SK-N-SH (cell line): ENCODE measurements around the gene LRCH4. TPM values are rescaled to one million over a fixed set of nuclear protein-coding genes. Genes with fewer than 3 reads are reported as not detected.

Source experiments
- CTCF ChIA-PET: fragments of 300-600, 350-600 bp; formaldehyde crosslinking; extraction: SDS; loops from one replicate; lab custom pipeline; 2021; lab: Yijun Ruan, JAX
- POLR2A ChIA-PET: fragments of 350-600 bp; sonication (Branson Sonifier 250); formaldehyde crosslinking; extraction: SDS; loops from one replicate; lab custom pipeline; 2020; ENCODE audit warnings: antibody characterized with exemption, inconsistent platforms; lab: Yijun Ruan, JAX
- DNase-seq: peaks from one replicate; pipeline ENCODE4 v3.0.0; 2012
- H2AFZ ChIP-seq: fragments of 200-600 bp; sonication (generic); 2 replicates; pipeline ENCODE4 v1.8.1; 2016; ENCODE audit warnings: antibody characterized with exemption, mild to moderate bottlenecking, low read depth
- H3F3A ChIP-seq: fragments of 200-600 bp; sonication (generic); replicated peaks from 2 replicates; pipeline ENCODE3; 2016; ENCODE audit warnings: antibody characterized with exemption, mild to moderate bottlenecking; ENCODE audit not compliant: insufficient read depth
- H3K27ac ChIP-seq, 2 experiments: fragments of 200-500 bp in 1 of 2; fragments of 200-600 bp in 1 of 2; sonication (Bioruptor generic) in 1 of 2; sonication (generic), shearing (Covaris generic) in 1 of 2; 2 replicates each; pipeline versions ENCODE4 v1.5.1 to v1.6.1; 2014 to 2016; ENCODE audit warnings: low read depth in 2 of 2, inconsistent platforms in 1 of 2, low read length in 1 of 2, mild to moderate bottlenecking in 1 of 2, mixed read lengths in 1 of 2
- H3K27me3 ChIP-seq: fragments of 200-600 bp; sonication (generic), shearing (Covaris generic); 2 replicates; pipeline ENCODE4 v1.6.1; 2016; ENCODE audit warnings: mixed run types; ENCODE audit not compliant: insufficient read depth
- H3K36me3 ChIP-seq, 2 experiments: fragments of 200-500 bp in 1 of 2; fragments of 200-600 bp in 1 of 2; sonication (Bioruptor generic) in 1 of 2; sonication (generic) in 1 of 2; replicated peaks in 1 of 2; 2 replicates each; pipeline versions ENCODE3 to v1.5.1; 2014 to 2016; ENCODE audit warnings: low read length in 1 of 2, mild to moderate bottlenecking in 1 of 2; ENCODE audit not compliant: insufficient read depth in 2 of 2, control insufficient read depth in 1 of 2
- H3K4me1 ChIP-seq, 2 experiments: fragments of 200-500 bp in 1 of 2; fragments of 200-600 bp in 1 of 2; sonication (Bioruptor generic) in 1 of 2; sonication (generic), shearing (Covaris generic) in 1 of 2; 2 replicates each; pipeline versions ENCODE4 v1.5.1 to v1.6.1; 2014 to 2016; ENCODE audit warnings: low read depth in 1 of 2, low read length in 1 of 2, mixed run types in 1 of 2; ENCODE audit not compliant: insufficient read depth in 2 of 2, control insufficient read depth in 1 of 2
- H3K4me2 ChIP-seq: fragments of 200-600 bp; sonication (generic), shearing (Covaris generic); 2 replicates; pipeline ENCODE4 v1.6.1; 2017; ENCODE audit warnings: mixed run types
- H3K4me3 ChIP-seq, 2 experiments: fragments of 200-500 bp in 1 of 2; fragments of 200-600 bp in 1 of 2; sonication (Bioruptor generic) in 1 of 2; sonication (generic), shearing (Covaris generic) in 1 of 2; 2 replicates each; pipeline versions ENCODE4 v1.5.1 to v1.8.1; 2014 to 2016; ENCODE audit warnings: low read depth in 2 of 2, inconsistent platforms in 1 of 2, low read length in 1 of 2, mild to moderate bottlenecking in 1 of 2, mixed read lengths in 1 of 2, moderate library complexity in 1 of 2
- H3K79me2 ChIP-seq: fragments of 200-600 bp; sonication (generic); 2 replicates; pipeline ENCODE4 v1.8.1; 2017; ENCODE audit warnings: mild to moderate bottlenecking; ENCODE audit not compliant: insufficient read depth
- H3K9ac ChIP-seq: fragments of 200-600 bp; sonication (generic); 2 replicates; pipeline ENCODE4 v1.6.1; 2017; ENCODE audit warnings: mixed run types
- H3K9me2 ChIP-seq: fragments of 200-600 bp; sonication (generic); 2 replicates; pipeline ENCODE4 v1.6.1; 2017; ENCODE audit warnings: mixed run types
- H3K9me3 ChIP-seq: fragments of 200-600 bp; sonication (generic); 2 replicates; pipeline ENCODE4 v1.6.1; 2017; ENCODE audit warnings: mixed run types, mild to moderate bottlenecking, moderate library complexity
- H4K20me1 ChIP-seq: fragments of 200-600 bp; sonication (generic); 2 replicates; pipeline ENCODE4 v1.6.1; 2017; ENCODE audit warnings: mild to moderate bottlenecking, mixed run types; ENCODE audit not compliant: insufficient read depth
- CHD2 ChIP-seq: fragments of 150-350 bp; IDR thresholded peaks from 2 replicates; pipeline ENCODE4 v1.6.1; 2018; ENCODE audit warnings: low read length; ENCODE audit not compliant: partially characterized antibody
- EZH2phosphoT487 ChIP-seq: fragments of 200-600 bp; sonication (generic); IDR thresholded peaks from 2 replicates; pipeline ENCODE4 v1.6.1; 2017; ENCODE audit warnings: low read depth, mixed run types, mild to moderate bottlenecking, antibody characterized with exemption, moderate library complexity, borderline replicate concordance
- FOXJ3 ChIP-seq: sonication (generic); formaldehyde crosslinking; IDR thresholded peaks from 2 replicates; pipeline ENCODE4 v1.5.1; 2020; ENCODE audit warnings: mild to moderate bottlenecking, missing genetic modification reagents
- FOXM1 ChIP-seq: IDR thresholded peaks from 2 replicates; pipeline ENCODE4 v1.4.0; 2012; ENCODE audit warnings: low read depth, mild to moderate bottlenecking
- POLR2AphosphoS5 ChIP-seq: IDR thresholded peaks from 2 replicates; pipeline ENCODE4 v1.6.1; 2012; ENCODE audit warnings: low read depth, low read length
- RAD21 ChIP-seq: IDR thresholded peaks from 2 replicates; pipeline ENCODE4 v1.6.1; 2012; ENCODE audit warnings: mild to moderate bottlenecking, low read length
- RFX5 ChIP-seq: IDR thresholded peaks from 2 replicates; pipeline ENCODE4 v1.6.1; 2012; ENCODE audit warnings: mild to moderate bottlenecking, improper control_type of control experiment, low read length
- RXRA ChIP-seq: IDR thresholded peaks from 2 replicates; pipeline ENCODE4 v1.4.0; 2012; ENCODE audit warnings: low read depth, mild to moderate bottlenecking, borderline replicate concordance
- SIN3A ChIP-seq: IDR thresholded peaks from 2 replicates; pipeline ENCODE4 v1.6.1; 2012; ENCODE audit warnings: low read depth, mild to moderate bottlenecking, low read length, moderate library complexity, borderline replicate concordance
- TAF1 ChIP-seq: IDR thresholded peaks from 2 replicates; pipeline ENCODE4 v1.6.1; 2012; ENCODE audit warnings: low read depth, mild to moderate bottlenecking, low read length, moderate library complexity, borderline replicate concordance
- USF1 ChIP-seq: IDR thresholded peaks from 2 replicates; pipeline ENCODE4 v1.4.0; 2012; ENCODE audit warnings: low read depth, borderline replicate concordance
- WGBS: methylation state at CpG from one replicate; pipeline ENCODE4 v1.1.6; 2017; ENCODE audit warnings: low lambda C conversion rate; 5-methylcytosine and 5-hydroxymethylcytosine counted together
- polyA plus RNA-seq, 3 experiments: library from polyadenylated mRNA; depleted of rRNA; stranded (reverse); fragments of >200 nt; gene quantifications; 2 replicates each; pipeline ENCODE4 v1.2.3, GENCODE V29; 2012
- TF ChIP-seq, protein P1 (sequence below): fragments of 150-350 bp; IDR thresholded peaks from 2 replicates; pipeline ENCODE4 v1.6.1; 2016; ENCODE audit warnings: mild to moderate bottlenecking, low read depth, low read length
- TF ChIP-seq, protein P2 (sequence below): IDR thresholded peaks from 2 replicates; pipeline ENCODE4 v1.6.1; 2012; ENCODE audit warnings: mild to moderate bottlenecking, low read depth, low read length, moderate library complexity

LRCH4 gene
- polyA plus RNA-seq, 1 of the 3 experiments (the other 2 are of a cell fraction), result 29.8 TPM

GRCh38 chr7:100556541-100556940 is 29.4 kb downstream of the LRCH4 start:
- Histone ChIP-seq H3F3A (peaks cover 2% of the 10 kb centered on the region), H4K20me1 (no peaks in the 10 kb centered on the region), H3K9ac (no peak overlapping the region), H3K4me3 (no peak overlapping the region), H3K4me1 (no peaks in the 10 kb centered on the region; a peak in 1 of 4 replicates), H3K27me3 (no peaks in the 10 kb centered on the region), H3K79me2 (no peaks in the 10 kb centered on the region), H3K27ac (no peak overlapping the region), H3K4me2 (no peak overlapping the region), H2AFZ (no peak overlapping the region), H3K36me3 (peaks cover 7 to 14% of the 10 kb centered on the region in 2 experiments), H3K9me2 (no peaks in the 10 kb centered on the region), H3K9me3 (no peaks in the 10 kb centered on the region)
- CTCF ChIA-PET, result interaction anchor here (1.7 to 16.6 kb wide), 6 partner anchors 10 to 91 kb away, joined by 7 to 398 read pairs (median 42); partner anchors contain the start of genes AGFG2, NYAP1 and SPACDR
- POLR2A ChIA-PET, result no interaction called here
- 77% methylated on average over 4 of the region's 4 CpGs for WGBS
- DNase-seq, result no peak
- TF ChIP-seq RAD21 (no peak), RFX5 (no peak), TAF1 (no peak), FOXM1 (no peak), EZH2phosphoT487 (no peak), SIN3A (no peak), FOXJ3 (CRISPR knock-in tag) (no peak), POLR2AphosphoS5 (no peak), RXRA (no peak), USF1 (no peak), CHD2 (no peak)
- TF ChIP-seq, protein P1, sequence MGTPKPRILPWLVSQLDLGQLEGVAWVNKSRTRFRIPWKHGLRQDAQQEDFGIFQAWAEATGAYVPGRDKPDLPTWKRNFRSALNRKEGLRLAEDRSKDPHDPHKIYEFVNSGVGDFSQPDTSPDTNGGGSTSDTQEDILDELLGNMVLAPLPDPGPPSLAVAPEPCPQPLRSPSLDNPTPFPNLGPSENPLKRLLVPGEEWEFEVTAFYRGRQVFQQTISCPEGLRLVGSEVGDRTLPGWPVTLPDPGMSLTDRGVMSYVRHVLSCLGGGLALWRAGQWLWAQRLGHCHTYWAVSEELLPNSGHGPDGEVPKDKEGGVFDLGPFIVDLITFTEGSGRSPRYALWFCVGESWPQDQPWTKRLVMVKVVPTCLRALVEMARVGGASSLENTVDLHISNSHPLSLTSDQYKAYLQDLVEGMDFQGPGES, result no peak
- TF ChIP-seq, protein P2, sequence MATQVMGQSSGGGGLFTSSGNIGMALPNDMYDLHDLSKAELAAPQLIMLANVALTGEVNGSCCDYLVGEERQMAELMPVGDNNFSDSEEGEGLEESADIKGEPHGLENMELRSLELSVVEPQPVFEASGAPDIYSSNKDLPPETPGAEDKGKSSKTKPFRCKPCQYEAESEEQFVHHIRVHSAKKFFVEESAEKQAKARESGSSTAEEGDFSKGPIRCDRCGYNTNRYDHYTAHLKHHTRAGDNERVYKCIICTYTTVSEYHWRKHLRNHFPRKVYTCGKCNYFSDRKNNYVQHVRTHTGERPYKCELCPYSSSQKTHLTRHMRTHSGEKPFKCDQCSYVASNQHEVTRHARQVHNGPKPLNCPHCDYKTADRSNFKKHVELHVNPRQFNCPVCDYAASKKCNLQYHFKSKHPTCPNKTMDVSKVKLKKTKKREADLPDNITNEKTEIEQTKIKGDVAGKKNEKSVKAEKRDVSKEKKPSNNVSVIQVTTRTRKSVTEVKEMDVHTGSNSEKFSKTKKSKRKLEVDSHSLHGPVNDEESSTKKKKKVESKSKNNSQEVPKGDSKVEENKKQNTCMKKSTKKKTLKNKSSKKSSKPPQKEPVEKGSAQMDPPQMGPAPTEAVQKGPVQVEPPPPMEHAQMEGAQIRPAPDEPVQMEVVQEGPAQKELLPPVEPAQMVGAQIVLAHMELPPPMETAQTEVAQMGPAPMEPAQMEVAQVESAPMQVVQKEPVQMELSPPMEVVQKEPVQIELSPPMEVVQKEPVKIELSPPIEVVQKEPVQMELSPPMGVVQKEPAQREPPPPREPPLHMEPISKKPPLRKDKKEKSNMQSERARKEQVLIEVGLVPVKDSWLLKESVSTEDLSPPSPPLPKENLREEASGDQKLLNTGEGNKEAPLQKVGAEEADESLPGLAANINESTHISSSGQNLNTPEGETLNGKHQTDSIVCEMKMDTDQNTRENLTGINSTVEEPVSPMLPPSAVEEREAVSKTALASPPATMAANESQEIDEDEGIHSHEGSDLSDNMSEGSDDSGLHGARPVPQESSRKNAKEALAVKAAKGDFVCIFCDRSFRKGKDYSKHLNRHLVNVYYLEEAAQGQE, result no peak
